Testis (tissue), 3 donors: ENCODE results near the gene MEPCE. TPM values are rescaled to one million over a fixed set of nuclear protein-coding genes. Genes with fewer than 3 reads are reported as not detected.
A peak's percentile ranks its signal among the peaks of the same experiment; 100 is the strongest.

ENCODE experiments used
- DNase-seq: peaks from one replicate; pipeline ENCODE4 v3.0.0-alpha.2; 2019
- H3K27ac ChIP-seq, 2 donors: fragments of 200-600 bp; sonication (generic); one replicate each; pipeline ENCODE4 v1.5.1; 2019
- H3K27me3 ChIP-seq: fragments of 200-600 bp; sonication (generic); one replicate; pipeline ENCODE4 v1.5.1; 2019
- H3K36me3 ChIP-seq: fragments of 200-600 bp; sonication (generic); one replicate; pipeline ENCODE4 v1.5.1; 2017; ENCODE audit warnings: low read depth; ENCODE audit errors: missing control alignments
- H3K4me1 ChIP-seq: fragments of 200-600 bp; sonication (generic); one replicate; pipeline ENCODE4 v1.5.1; 2019
- H3K4me3 ChIP-seq, 2 donors: fragments of 200-600 bp; sonication (generic); one replicate each; pipeline ENCODE4 v1.5.1; 2017 to 2019
- H3K9me3 ChIP-seq: fragments of 200-600 bp; sonication (generic); one replicate; pipeline ENCODE4 v1.5.1; 2017
- POLR2A ChIP-seq: fragments of 450-650 bp; IDR thresholded peaks from one replicate; pipeline ENCODE4 v1.6.1; 2017; ENCODE audit warnings: antibody characterized with exemption, mild to moderate bottlenecking, moderate library complexity
- WGBS, 2 donors: methylation state at CpG; one replicate each; pipeline ENCODE4 v1.1.5; 2018; 5-methylcytosine and 5-hydroxymethylcytosine counted together
- intact Hi-C: fragments of 100-400 bp; cut with DNase I; formaldehyde crosslinking; loops from one replicate; pipeline ENCODE4 v1.15.1; 2023; ENCODE audit warnings: low total_unique reads
- polyA plus RNA-seq: library from polyadenylated mRNA; stranded (reverse); fragments of 350-450 nt; fragmentation: Illumina TruSeq; extraction: RNeasy Lipid Tissue Mini Kit (QIAGEN cat#74804); gene quantifications from one replicate; pipeline ENCODE4 v1.2.3, GENCODE V29; 2014; ENCODE audit warnings: low read depth, low replicate concordance; ENCODE audit not compliant: insufficient read depth
- total RNA-seq, 2 donors: library from RNA; depleted of rRNA; stranded (reverse); fragments of >200 nt; gene quantifications; one replicate each; pipeline ENCODE4 v1.2.3, GENCODE V29; 2016
- TF ChIP-seq, protein P1 (sequence below), 3 experiments: fragments of 450-650 bp in 2 of 3; fragments of 200-600 bp in 1 of 3; sonication (generic) in 1 of 3; IDR thresholded peaks; one replicate each; pipeline ENCODE4 v1.5.1; 2016 to 2019; ENCODE audit warnings: antibody characterized with exemption in 3 of 3, mild to moderate bottlenecking in 2 of 3, moderate library complexity in 1 of 3

Gene MEPCE
- total and polyA plus RNA-seq, 3 donors from 2014 or later: 74.6 to 182 (median 89.3) TPM

DNA sequence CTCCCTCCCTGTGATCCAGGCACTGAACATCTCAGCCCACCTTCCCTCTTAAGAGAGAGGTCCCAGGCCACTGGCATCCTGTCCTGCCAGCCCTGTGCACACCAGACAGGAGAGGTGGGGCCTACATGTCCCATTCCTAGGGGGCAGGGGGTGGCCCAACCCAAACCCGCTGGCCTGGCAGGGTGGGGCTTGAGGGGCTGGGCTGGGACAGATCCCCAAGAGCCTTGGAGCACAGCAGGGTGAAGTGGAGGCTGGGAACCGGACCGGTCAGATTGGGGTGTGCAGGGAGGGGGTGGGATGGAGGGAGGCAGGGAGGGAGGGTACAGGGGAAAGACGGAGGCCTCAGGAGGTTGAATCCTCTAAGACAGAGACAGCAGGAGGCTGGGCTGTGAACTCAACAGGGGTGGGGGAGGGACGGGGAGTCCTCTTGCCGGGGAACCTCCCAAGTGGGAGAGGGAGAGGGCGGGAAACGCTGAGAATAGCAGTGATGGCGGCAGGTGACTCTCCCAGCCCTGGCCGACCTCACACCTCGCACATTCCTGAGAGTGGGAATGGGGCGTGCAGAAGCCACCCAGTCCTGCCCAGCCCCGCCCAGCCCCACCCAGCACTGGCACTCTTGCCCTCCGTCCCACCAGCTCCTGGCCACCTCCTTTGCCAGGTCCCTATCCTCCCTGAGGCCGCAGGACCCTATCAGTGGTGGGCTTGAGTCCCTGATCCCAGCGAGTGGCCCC, 42.7 kb downstream of the MEPCE start:
- 46 to 68% methylated on average over 13 to 16 of the region's 16 CpGs for WGBS, 2 donors
- H3K27ac ChIP-seq: peak overlapping the region; percentile 50 to 74
- TF ChIP-seq, protein P1, sequence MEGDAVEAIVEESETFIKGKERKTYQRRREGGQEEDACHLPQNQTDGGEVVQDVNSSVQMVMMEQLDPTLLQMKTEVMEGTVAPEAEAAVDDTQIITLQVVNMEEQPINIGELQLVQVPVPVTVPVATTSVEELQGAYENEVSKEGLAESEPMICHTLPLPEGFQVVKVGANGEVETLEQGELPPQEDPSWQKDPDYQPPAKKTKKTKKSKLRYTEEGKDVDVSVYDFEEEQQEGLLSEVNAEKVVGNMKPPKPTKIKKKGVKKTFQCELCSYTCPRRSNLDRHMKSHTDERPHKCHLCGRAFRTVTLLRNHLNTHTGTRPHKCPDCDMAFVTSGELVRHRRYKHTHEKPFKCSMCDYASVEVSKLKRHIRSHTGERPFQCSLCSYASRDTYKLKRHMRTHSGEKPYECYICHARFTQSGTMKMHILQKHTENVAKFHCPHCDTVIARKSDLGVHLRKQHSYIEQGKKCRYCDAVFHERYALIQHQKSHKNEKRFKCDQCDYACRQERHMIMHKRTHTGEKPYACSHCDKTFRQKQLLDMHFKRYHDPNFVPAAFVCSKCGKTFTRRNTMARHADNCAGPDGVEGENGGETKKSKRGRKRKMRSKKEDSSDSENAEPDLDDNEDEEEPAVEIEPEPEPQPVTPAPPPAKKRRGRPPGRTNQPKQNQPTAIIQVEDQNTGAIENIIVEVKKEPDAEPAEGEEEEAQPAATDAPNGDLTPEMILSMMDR (IDR thresholded peaks at IDR 0.05): no peak
- no peak for TF ChIP-seq POLR2A
- H3K4me1 ChIP-seq: peaks cover 57% of the 10 kb centered on the region
- H3K36me3 ChIP-seq: no peaks in the 10 kb centered on the region
- no peaks in the 10 kb centered on the region for H3K9me3 ChIP-seq
- intact Hi-C loops: no loop called here
- no peak overlapping the region for H3K4me3 ChIP-seq
- no peaks in the 10 kb centered on the region for H3K27me3 ChIP-seq
- DNase-seq: no peak

- TF ChIP-seq POLR2A: no peak
- TF ChIP-seq, protein P1 (IDR thresholded peaks at IDR 0.05): no peak
- Histone ChIP-seq H3K36me3 (no peaks in the 10 kb centered on the region), H3K27me3 (no peaks in the 10 kb centered on the region), H3K4me3 (no peak overlapping the region), H3K27ac (peak overlapping the region; percentile 50 to 74), H3K9me3 (no peaks in the 10 kb centered on the region), H3K4me1 (peaks cover 58% of the 10 kb centered on the region)
- 47 to 57% methylated on average over 14 of the region's 14 CpGs for WGBS, 2 donors
- intact Hi-C loops: no loop called here
- no peak for DNase-seq
Measured at GRCh38 chr7:100472854-100473499, 43.3 kb downstream of the MEPCE start.

GRCh38 chr7:100475549-100475948, 45.9 kb downstream of the MEPCE start:
- peaks cover 58% of the 10 kb centered on the region for H3K4me1 ChIP-seq
- intact Hi-C loops: no loop called here
- H3K36me3 ChIP-seq: no peaks in the 10 kb centered on the region
- no peaks in the 10 kb centered on the region for H3K27me3 ChIP-seq
- peak overlapping the region; percentile 93 to 95 for H3K27ac ChIP-seq
- no peaks in the 10 kb centered on the region for H3K9me3 ChIP-seq
- 27 to 43% methylated on average over 9 of the region's 9 CpGs for whole genome bisulfite sequencing, 2 donors
- TF ChIP-seq, protein P1 (IDR thresholded peaks at IDR 0.05): no peak
- no peak for TF ChIP-seq POLR2A
- H3K4me3 ChIP-seq: peak overlapping the region in 1 of 2 donors; percentile 98
- peak; percentile 82 for DNase-seq

GRCh38 chr7:100476101-100476780, 46.6 kb downstream of the MEPCE start:
- TF ChIP-seq POLR2A: no peak
- peak overlapping the region in 1 of 2 donors; percentile 98 for H3K4me3 ChIP-seq
- peak overlapping the region; percentile 93 to 95 for H3K27ac ChIP-seq
- no peaks in the 10 kb centered on the region for H3K36me3 ChIP-seq
- intact Hi-C loops: no loop called here
- no peak for DNase-seq
- no peaks in the 10 kb centered on the region for H3K27me3 ChIP-seq
- WGBS, 2 donors: 22 to 37% methylated on average over 6 of the region's 6 CpGs
- H3K4me1 ChIP-seq: peaks cover 58% of the 10 kb centered on the region
- H3K9me3 ChIP-seq: no peaks in the 10 kb centered on the region
